GM23338 (cell line): ENCODE measurements around the gene ELMO3. TPM values are rescaled to one million over a fixed set of nuclear protein-coding genes. Genes with fewer than 3 reads are reported as not detected.

Experiments
- ATAC-seq: fragments of 200-7000 bp; cut with Tn5 transposase; 3 replicates; pipeline ENCODE4 v1.9.1; 2020
- DNase-seq: peaks from one replicate; pipeline ENCODE4 v3.0.0-alpha.2; 2015; ENCODE audit warnings: low spot score
- H2AFZ ChIP-seq: fragments of 200-600 bp; sonication (generic); 2 replicates; pipeline ENCODE4 v1.8.0; 2016; ENCODE audit warnings: antibody characterized with exemption, mild to moderate bottlenecking, moderate library complexity
- H3F3A ChIP-seq: fragments of 200-600 bp; sonication (generic); replicated peaks from 2 replicates; pipeline ENCODE4 v1.8.0; 2017; ENCODE audit warnings: antibody characterized with exemption, mixed run types, low read depth
- H3K27ac ChIP-seq: fragments of 200-600 bp; sonication (generic); 2 replicates; pipeline ENCODE4 v1.6.1; 2016; ENCODE audit warnings: low read depth
- H3K27me3 ChIP-seq: fragments of 200-600 bp; sonication (generic); 2 replicates; pipeline ENCODE4 v1.8.0; 2016; ENCODE audit warnings: mild to moderate bottlenecking, mixed run types, moderate library complexity; ENCODE audit not compliant: insufficient read depth
- H3K36me3 ChIP-seq: fragments of 200-600 bp; sonication (generic); 2 replicates; pipeline ENCODE4 v1.8.0; 2016; ENCODE audit warnings: mild to moderate bottlenecking; ENCODE audit not compliant: insufficient read depth
- H3K4me1 ChIP-seq: fragments of 200-600 bp; sonication (generic); 2 replicates; pipeline ENCODE4 v1.8.0; 2016; ENCODE audit warnings: mild to moderate bottlenecking, moderate library complexity; ENCODE audit not compliant: insufficient read depth
- H3K4me2 ChIP-seq: fragments of 200-600 bp; sonication (generic); 2 replicates; pipeline ENCODE4 v1.7.1; 2017; ENCODE audit warnings: mixed run types
- H3K4me3 ChIP-seq: fragments of 200-600 bp; sonication (generic); 2 replicates; pipeline ENCODE4 v1.6.1; 2016; ENCODE audit warnings: mixed run types
- H3K79me2 ChIP-seq: fragments of 200-600 bp; sonication (generic); replicated peaks from 2 replicates; pipeline ENCODE4 v1.8.0; 2017; ENCODE audit warnings: mild to moderate bottlenecking; ENCODE audit not compliant: insufficient read depth
- H3K9me2 ChIP-seq: fragments of 200-600 bp; sonication (generic); 2 replicates; pipeline ENCODE4 v1.8.0; 2017; ENCODE audit not compliant: insufficient read depth
- H4K20me1 ChIP-seq: fragments of 200-600 bp; sonication (generic); replicated peaks from 2 replicates; pipeline ENCODE4 v1.8.0; 2017; ENCODE audit warnings: mild to moderate bottlenecking; ENCODE audit not compliant: insufficient read depth
- H3K27ac Mint-ChIP-seq: 2 replicates; pipeline ENCODE4 v1.8.0; 2020; ENCODE audit warnings: inconsistent platforms, mild to moderate bottlenecking, moderate library complexity, mixed read lengths
- H3K27me3 Mint-ChIP-seq: 3 replicates; pipeline ENCODE4 v1.8.0; 2022; ENCODE audit warnings: low read depth, mild to moderate bottlenecking, moderate library complexity, mixed read lengths, inconsistent platforms; ENCODE audit not compliant: insufficient read depth, poor library complexity
- H3K36me3 Mint-ChIP-seq: 3 replicates; pipeline ENCODE4 v1.8.0; 2021; ENCODE audit warnings: low read depth, mild to moderate bottlenecking, inconsistent platforms, moderate library complexity, mixed read lengths
- H3K4me1 Mint-ChIP-seq: 3 replicates; pipeline ENCODE4 v1.8.0; 2020; ENCODE audit warnings: mild to moderate bottlenecking, inconsistent platforms, mixed read lengths
- H3K4me3 Mint-ChIP-seq: 3 replicates; pipeline ENCODE4 v1.8.0; 2021; ENCODE audit warnings: moderate library complexity, mild to moderate bottlenecking, inconsistent platforms, mixed read lengths
- H3K9me3 Mint-ChIP-seq: 3 replicates; pipeline ENCODE4 v1.8.0; 2020; ENCODE audit warnings: moderate library complexity, mild to moderate bottlenecking, inconsistent platforms, mixed read lengths
- CREB1 ChIP-seq: fragments of 250-450 bp; sonication (Bioruptor Pico); IDR thresholded peaks from 2 replicates; pipeline ENCODE4 v1.5.0; 2020; ENCODE audit warnings: low read depth, mild to moderate bottlenecking, moderate library complexity
- CTCF ChIP-seq, 2 experiments: fragments of 200-600 bp in 1 of 2; sonication (generic) in 1 of 2; conservative IDR thresholded peaks; 2 replicates each; pipeline versions ENCODE4 v1.5.1 to v1.6.1; 2016 to 2017; ENCODE audit warnings: antibody characterized with exemption in 2 of 2, low read depth in 2 of 2, mild to moderate bottlenecking in 2 of 2, moderate library complexity in 1 of 2
- ETS1 ChIP-seq: IDR thresholded peaks from 2 replicates; pipeline ENCODE4 v1.6.1; 2016; ENCODE audit warnings: antibody characterized with exemption
- EZH2phosphoT487 ChIP-seq: fragments of 200-600 bp; sonication (generic); IDR thresholded peaks from one replicate; pipeline ENCODE4 v1.8.1; 2018; ENCODE audit warnings: antibody characterized with exemption; ENCODE audit not compliant: unreplicated experiment
- JUNB ChIP-seq: IDR thresholded peaks from one replicate; pipeline ENCODE4 v1.6.1; 2016; ENCODE audit warnings: antibody characterized with exemption; ENCODE audit not compliant: unreplicated experiment
- NANOG ChIP-seq: IDR thresholded peaks from 2 replicates; pipeline ENCODE4 v1.6.1; 2016; ENCODE audit warnings: antibody characterized with exemption, borderline replicate concordance
- POLR2AphosphoS5 ChIP-seq: IDR thresholded peaks from 2 replicates; pipeline ENCODE4 v1.6.1; 2016; ENCODE audit warnings: antibody characterized with exemption, low read depth
- REST ChIP-seq: IDR thresholded peaks from one replicate; pipeline ENCODE4 v1.6.1; 2018; ENCODE audit warnings: antibody characterized with exemption; ENCODE audit not compliant: unreplicated experiment
- STAT1 ChIP-seq: IDR thresholded peaks from one replicate; pipeline ENCODE4 v1.6.1; 2016; ENCODE audit warnings: antibody characterized with exemption; ENCODE audit not compliant: unreplicated experiment
- ZNF114 ChIP-seq: fragments of 250-450 bp; sonication (Bioruptor Pico); IDR thresholded peaks from 2 replicates; pipeline ENCODE4 v1.5.0; 2020; ENCODE audit warnings: mild to moderate bottlenecking, moderate library complexity
- ZNF331 ChIP-seq: fragments of 250-450 bp; sonication (Bioruptor Pico); IDR thresholded peaks from 2 replicates; pipeline ENCODE4 v1.5.0; 2020; ENCODE audit warnings: low read depth, mild to moderate bottlenecking, moderate library complexity
- polyA plus RNA-seq: library from polyadenylated mRNA; unstranded; fragments of >200 nt; fragmentation: Nextera tagmentation; extraction: Ambion mirVana; gene quantifications from 2 replicates; pipeline ENCODE4 v1.2.1, GENCODE V29; 2016
- total RNA-seq: library from RNA; depleted of rRNA; stranded (reverse); fragments of >200 nt; shearing (Covaris generic); gene quantifications from 2 replicates; pipeline ENCODE4 v1.2.3, GENCODE V29; 2014

Gene ELMO3
- total and polyA plus RNA-seq, 2 experiments from 2014 or later = 4.7 to 16.2 TPM

GRCh38 chr16:67181346-67181745 is 17.6 kb upstream of the ELMO3 start (continued):
- no peak for TF ChIP-seq CTCF (conservative IDR thresholded peaks at IDR 0.05; ENCODE audit: low read depth in 2 of 2)
- no peak for TF ChIP-seq NANOG
- no peak for TF ChIP-seq ZNF331
- no peak for TF ChIP-seq ETS1
- no peak for TF ChIP-seq STAT1
- no peak for TF ChIP-seq REST
- no peak for TF ChIP-seq ZNF114 (CRISPR knock-in tag)
- no peak for TF ChIP-seq EZH2phosphoT487

GRCh38 chr16:67182288-67182687 is 16.6 kb upstream of the ELMO3 start:
- H3K4me3 Mint-ChIP-seq = no peak overlapping the region
- peaks cover 34% of the 10 kb centered on the region for H3K27me3 ChIP-seq
- no peak overlapping the region for H3K4me2 ChIP-seq
- no peak overlapping the region for H3K27ac ChIP-seq
- H3K27me3 Mint-ChIP-seq = peaks cover 43% of the 10 kb centered on the region
- H3K36me3 ChIP-seq = no peaks in the 10 kb centered on the region
- no peaks in the 10 kb centered on the region; the same call in 1 of the 3 replicates for H3K9me3 Mint-ChIP-seq
- peaks cover 10% of the 10 kb centered on the region for H3K79me2 ChIP-seq
- H3K4me1 Mint-ChIP-seq = peaks cover 24% of the 10 kb centered on the region
- no peak overlapping the region for H2AFZ ChIP-seq
- H3K27ac Mint-ChIP-seq = no peak overlapping the region
- no peaks in the 10 kb centered on the region for H3K9me2 ChIP-seq
- peaks cover 3% of the 10 kb centered on the region; the same call in 1 of the 2 replicates for H3F3A ChIP-seq
- H4K20me1 ChIP-seq = no peaks in the 10 kb centered on the region; the same call in 1 of the 2 replicates
- peaks cover 24% of the 10 kb centered on the region for H3K4me1 ChIP-seq
- ATAC-seq (no peak), DNase-seq (no peak)
- H3K36me3 Mint-ChIP-seq = no peaks in the 10 kb centered on the region; the same call in 2 of the 3 replicates
- no peak overlapping the region for H3K4me3 ChIP-seq
- TF ChIP-seq CREB1 (CRISPR knock-in tag) (no peak), ZNF331 (no peak), EZH2phosphoT487 (no peak), STAT1 (no peak), JUNB (no peak), CTCF (conservative IDR thresholded peaks at IDR 0.05; ENCODE audit: low read depth in 2 of 2) (no peak), REST (no peak), POLR2AphosphoS5 (no peak), ZNF114 (CRISPR knock-in tag) (no peak), NANOG (no peak)
